ENCODE results near the gene TMEM14A.

- TF ChIP-seq EP300 (IDR thresholded peaks at IDR 0.05) (no peak), POLR2AphosphoS5 (IDR thresholded peaks at IDR 0.05) (no peak)
These were observed 4.4 kb upstream of the TMEM14A start for GRCh38 chr6:52666523-52666922.
